ENCODE measurements around the gene FBXL7. TPM values are rescaled to one million over a fixed set of nuclear protein-coding genes. Genes with fewer than 3 reads are reported as not detected.

FBXL7 gene
- polyA plus RNA-seq, 1 donor (not counting 4 experiments of a cell fraction or from before 2014, with no cell fraction given) = 0.22 TPM

- TF ChIP-seq EZH2 (IDR thresholded peaks at IDR 0.05; ENCODE audit: low read length) = no peak
- TF ChIP-seq, protein P1, sequence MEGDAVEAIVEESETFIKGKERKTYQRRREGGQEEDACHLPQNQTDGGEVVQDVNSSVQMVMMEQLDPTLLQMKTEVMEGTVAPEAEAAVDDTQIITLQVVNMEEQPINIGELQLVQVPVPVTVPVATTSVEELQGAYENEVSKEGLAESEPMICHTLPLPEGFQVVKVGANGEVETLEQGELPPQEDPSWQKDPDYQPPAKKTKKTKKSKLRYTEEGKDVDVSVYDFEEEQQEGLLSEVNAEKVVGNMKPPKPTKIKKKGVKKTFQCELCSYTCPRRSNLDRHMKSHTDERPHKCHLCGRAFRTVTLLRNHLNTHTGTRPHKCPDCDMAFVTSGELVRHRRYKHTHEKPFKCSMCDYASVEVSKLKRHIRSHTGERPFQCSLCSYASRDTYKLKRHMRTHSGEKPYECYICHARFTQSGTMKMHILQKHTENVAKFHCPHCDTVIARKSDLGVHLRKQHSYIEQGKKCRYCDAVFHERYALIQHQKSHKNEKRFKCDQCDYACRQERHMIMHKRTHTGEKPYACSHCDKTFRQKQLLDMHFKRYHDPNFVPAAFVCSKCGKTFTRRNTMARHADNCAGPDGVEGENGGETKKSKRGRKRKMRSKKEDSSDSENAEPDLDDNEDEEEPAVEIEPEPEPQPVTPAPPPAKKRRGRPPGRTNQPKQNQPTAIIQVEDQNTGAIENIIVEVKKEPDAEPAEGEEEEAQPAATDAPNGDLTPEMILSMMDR (optimal IDR thresholded peaks at IDR 0.05 in 1 of 3, IDR thresholded peaks at IDR 0.05 in 1 of 3, conservative IDR thresholded peaks at IDR 0.05 in 1 of 3; ENCODE audit: extremely low read depth in 1 of 3, insufficient read depth in 2 of 3, low read length in 3 of 3) = no peak
- no peak overlapping the region for H3K4me3 ChIP-seq (ENCODE audit: control insufficient read depth in 2 of 3, extremely low read depth in 1 of 3, insufficient read depth in 2 of 3, low read depth in 1 of 3, low read length in 3 of 3)
- DNase-seq (ENCODE audit: low read depth, low spot score) (no peak), FAIRE-seq (no peak)
- H3K4me1 ChIP-seq (ENCODE audit: control insufficient read depth, extremely low read depth, insufficient read depth, low read length) = no peaks in the 10 kb centered on the region
- no peak overlapping the region for H3K9ac ChIP-seq (ENCODE audit: control insufficient read depth, extremely low read depth, insufficient read depth, low read length)
- H3K9me3 ChIP-seq (ENCODE audit: control insufficient read depth, low read depth, low read length) = no peaks in the 10 kb centered on the region
- H3K9me1 ChIP-seq (ENCODE audit: control insufficient read depth, extremely low read depth, insufficient read depth, low read length) = no peaks in the 10 kb centered on the region
- no peaks in the 10 kb centered on the region for H4K20me1 ChIP-seq (ENCODE audit: control insufficient read depth, extremely low read depth, insufficient read depth, low read length)
- H3K36me3 ChIP-seq (ENCODE audit: control insufficient read depth in 2 of 2, extremely low read depth in 1 of 2, insufficient read depth in 2 of 2, low read length in 2 of 2) = no peaks in the 10 kb centered on the region
- no peak overlapping the region for H3K4me2 ChIP-seq (ENCODE audit: control insufficient read depth, extremely low read depth, insufficient read depth, low read depth, low read length)
- H3K27ac ChIP-seq (ENCODE audit: control insufficient read depth, insufficient read depth, low read length) = no peak overlapping the region
- H3K79me2 ChIP-seq (ENCODE audit: control insufficient read depth, insufficient read depth, low read length) = no peaks in the 10 kb centered on the region
- no peaks in the 10 kb centered on the region for H3K27me3 ChIP-seq (ENCODE audit: control insufficient read depth, extremely low read depth, insufficient read depth, low read length)
- H2AFZ ChIP-seq (ENCODE audit: control insufficient read depth, low read length) = no peak overlapping the region
- dilution Hi-C loops (cut with MboI; ENCODE audit: extremely low pct_ligation_motif_present, low sequenced_read_pairs) = no loop called here
Measured at GRCh38 chr5:15570491-15570890, 70.5 kb downstream of the FBXL7 start.

- Histone ChIP-seq H3K4me1 (ENCODE audit: control insufficient read depth, extremely low read depth, insufficient read depth, low read length) (no peaks in the 10 kb centered on the region), H2AFZ (ENCODE audit: control insufficient read depth, low read length) (no peak overlapping the region), H3K9me1 (ENCODE audit: control insufficient read depth, extremely low read depth, insufficient read depth, low read length) (no peaks in the 10 kb centered on the region), H3K27ac (ENCODE audit: control insufficient read depth, insufficient read depth, low read length) (no peak overlapping the region), H4K20me1 (ENCODE audit: control insufficient read depth, extremely low read depth, insufficient read depth, low read length) (no peaks in the 10 kb centered on the region), H3K4me3 (ENCODE audit: control insufficient read depth in 2 of 3, extremely low read depth in 1 of 3, insufficient read depth in 2 of 3, low read depth in 1 of 3, low read length in 3 of 3) (no peak overlapping the region), H3K36me3 (ENCODE audit: control insufficient read depth in 2 of 2, extremely low read depth in 1 of 2, insufficient read depth in 2 of 2, low read length in 2 of 2) (no peaks in the 10 kb centered on the region), H3K27me3 (ENCODE audit: control insufficient read depth, extremely low read depth, insufficient read depth, low read length) (no peaks in the 10 kb centered on the region), H3K9ac (ENCODE audit: control insufficient read depth, extremely low read depth, insufficient read depth, low read length) (no peak overlapping the region), H3K9me3 (ENCODE audit: control insufficient read depth, low read depth, low read length) (no peaks in the 10 kb centered on the region), H3K79me2 (ENCODE audit: control insufficient read depth, insufficient read depth, low read length) (no peaks in the 10 kb centered on the region), H3K4me2 (ENCODE audit: control insufficient read depth, extremely low read depth, insufficient read depth, low read depth, low read length) (no peak overlapping the region)
- DNase-seq (ENCODE audit: low read depth, low spot score) (no peak), FAIRE-seq (no peak)
- no peak for TF ChIP-seq EZH2 (IDR thresholded peaks at IDR 0.05; ENCODE audit: low read length)
- TF ChIP-seq, protein P1 (optimal IDR thresholded peaks at IDR 0.05 in 1 of 3, IDR thresholded peaks at IDR 0.05 in 1 of 3, conservative IDR thresholded peaks at IDR 0.05 in 1 of 3; ENCODE audit: extremely low read depth in 1 of 3, insufficient read depth in 2 of 3, low read length in 3 of 3) = no peak
- dilution Hi-C loops (cut with MboI; ENCODE audit: extremely low pct_ligation_motif_present, low sequenced_read_pairs) = no loop called here
Measured at GRCh38 chr5:15571081-15571480, 71.1 kb downstream of the FBXL7 start.
